GM21390 (cell line): ENCODE results near the gene SNCB.

Experiments
- ATAC-seq: cut with Tn5 transposase; IDR thresholded peaks from one replicate; pipeline ENCODE4 v1.9.1; 2021; ENCODE audit not compliant: unreplicated experiment

SNCB gene

DNA sequence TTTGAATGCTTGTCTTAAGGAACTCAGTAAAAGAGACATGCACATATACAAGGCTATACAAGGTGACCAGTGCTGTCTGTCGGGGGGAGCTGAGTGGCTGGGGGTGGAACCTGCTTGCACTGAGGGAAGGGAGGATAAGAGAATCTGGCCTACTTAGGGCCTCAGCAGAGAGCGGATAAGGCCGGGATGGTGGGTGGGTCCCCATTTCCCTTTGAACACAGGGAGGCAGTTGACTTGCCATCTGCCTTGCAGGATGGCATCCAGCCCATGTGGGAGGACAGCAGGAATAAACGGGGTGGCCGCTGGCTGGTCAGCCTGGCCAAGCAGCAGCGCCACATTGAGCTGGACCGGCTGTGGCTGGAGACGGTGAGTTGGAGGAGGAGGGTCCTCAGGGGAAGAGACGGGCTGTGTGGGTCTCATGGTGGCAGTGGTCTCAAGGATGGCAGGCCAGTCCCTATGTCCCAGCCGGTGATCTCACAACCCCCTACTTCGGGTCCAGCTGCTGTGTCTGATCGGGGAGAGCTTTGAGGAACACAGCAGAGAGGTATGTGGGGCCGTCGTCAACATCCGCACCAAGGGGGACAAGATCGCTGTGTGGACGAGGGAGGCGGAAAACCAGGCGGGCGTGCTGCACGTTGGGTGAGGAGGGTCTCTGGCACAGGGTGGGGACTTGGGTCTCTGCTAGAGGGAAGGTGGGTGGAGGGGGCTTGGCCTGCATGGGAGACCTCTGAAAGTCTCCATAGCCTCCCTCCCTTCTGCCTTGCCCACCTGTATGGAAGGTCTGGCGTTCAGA, 14.7 kb upstream of the SNCB start:
- no peak for ATAC-seq

DNA sequence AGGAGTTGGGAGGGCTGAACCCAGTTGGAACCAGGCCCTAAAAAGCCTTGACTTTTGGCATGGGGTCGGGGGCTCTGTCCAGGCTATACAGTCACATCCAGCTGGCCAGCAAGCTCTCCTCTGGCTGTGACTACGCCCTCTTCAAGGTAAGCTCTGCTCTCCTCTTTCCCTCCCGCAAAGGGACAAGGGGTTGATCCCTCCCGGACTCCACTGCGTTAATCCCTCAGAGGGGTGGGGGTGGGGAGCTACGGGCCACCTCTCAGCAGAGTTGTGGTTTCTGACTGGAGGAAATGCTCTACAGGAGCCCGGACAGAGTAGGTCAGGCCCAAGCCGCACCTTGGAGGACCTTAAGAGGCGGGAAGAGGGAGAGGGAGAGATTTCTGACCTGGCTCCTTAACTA, 14.0 kb upstream of the SNCB start:
- no peak for ATAC-seq

DNA sequence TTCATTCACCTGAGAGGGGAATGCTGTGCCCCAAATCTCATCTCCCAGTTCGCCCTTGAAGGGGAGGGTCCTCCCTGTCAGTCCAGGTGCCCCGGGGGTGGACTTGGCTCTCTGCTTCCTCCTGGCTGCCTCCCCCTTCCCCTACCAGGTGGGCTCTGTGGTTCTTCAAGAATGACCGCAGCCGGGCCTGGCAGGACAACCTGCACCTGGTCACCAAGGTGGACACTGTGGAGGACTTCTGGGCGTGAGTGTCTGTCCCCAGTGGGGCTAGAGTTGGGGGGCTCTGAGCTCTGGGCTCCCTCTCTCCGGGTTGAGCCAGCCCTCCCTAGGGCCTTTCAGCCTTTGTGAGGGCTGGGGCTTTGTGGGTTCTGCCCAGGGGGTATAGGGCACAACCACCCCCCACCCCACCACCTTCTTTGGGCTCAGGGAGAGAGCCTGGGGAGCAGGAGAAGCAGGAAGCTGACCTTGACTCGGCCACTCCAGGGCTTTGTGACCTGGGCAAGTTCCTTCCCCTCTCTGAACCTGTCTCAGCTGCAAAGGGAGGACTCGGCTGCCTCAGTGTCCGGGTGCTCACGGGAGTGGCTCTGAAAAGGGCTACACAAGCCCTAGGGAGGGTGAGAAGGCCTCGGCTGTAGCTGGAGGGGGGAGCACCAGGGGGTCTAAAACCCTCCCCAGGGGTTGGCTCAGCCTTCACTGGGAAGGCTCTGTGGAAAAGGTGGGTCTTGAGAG, 13.3 kb upstream of the SNCB start:
- no peak for ATAC-seq

DNA sequence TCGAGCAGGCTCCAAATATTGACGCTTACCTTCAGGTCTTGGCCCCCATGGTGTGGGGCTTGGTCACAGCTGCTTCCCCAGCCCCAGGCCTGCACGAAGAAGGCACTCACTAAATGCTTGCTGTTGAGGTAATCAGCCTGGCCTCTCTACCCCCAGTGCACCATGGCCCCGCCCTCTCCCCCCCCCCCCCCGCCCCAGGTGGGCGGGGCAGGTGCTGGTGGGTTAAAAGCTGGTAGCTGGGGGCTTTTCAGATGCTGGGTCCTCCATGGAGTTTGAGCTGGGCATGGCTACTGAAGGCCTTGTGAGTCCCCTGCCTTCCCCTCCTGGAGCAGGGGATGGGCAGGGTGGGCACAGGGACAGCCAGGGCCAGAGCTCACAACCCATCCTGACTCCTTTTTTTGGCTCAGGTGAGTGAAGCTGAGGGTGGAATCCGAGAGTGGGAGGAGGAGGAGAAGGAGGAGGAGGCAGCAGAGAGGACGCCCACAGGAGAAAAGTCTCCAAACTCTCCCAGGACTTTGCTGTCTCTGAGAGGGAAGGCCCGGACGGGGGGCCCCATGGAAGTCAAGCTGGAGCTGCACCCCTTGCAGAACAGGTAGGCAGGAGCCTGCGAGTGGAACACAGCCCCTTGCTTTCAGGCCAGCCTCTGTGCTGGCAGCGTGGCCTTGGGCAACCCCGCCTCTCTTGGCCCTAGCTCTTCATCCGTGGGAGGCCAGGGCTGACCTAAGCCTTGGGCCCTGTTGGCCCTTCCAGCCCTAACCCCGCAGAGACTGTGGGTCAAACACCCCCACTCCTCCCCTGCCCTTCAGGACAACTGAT, 12.5 kb upstream of the SNCB start:
- ATAC-seq = no peak

DNA sequence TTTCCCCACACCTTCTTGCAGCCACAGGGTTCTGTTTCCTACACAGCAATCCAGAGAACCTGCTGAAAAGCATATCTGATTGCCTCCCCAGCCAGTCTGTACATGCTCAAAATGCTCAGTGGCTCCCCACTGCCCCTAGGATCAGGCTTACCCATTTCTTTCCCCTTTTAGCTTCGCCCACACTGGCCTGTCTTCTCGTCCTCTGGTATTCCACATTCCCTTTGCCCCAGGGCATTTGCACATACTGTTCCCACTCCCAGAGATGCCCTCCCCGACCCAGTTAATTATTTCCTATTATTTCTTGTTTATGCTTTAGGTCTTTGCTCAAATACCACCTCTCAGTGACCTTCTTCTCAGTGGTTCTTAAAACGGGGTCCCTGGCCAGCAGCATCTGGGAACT, 10.3 kb upstream of the SNCB start:
- ATAC-seq = no peak

DNA sequence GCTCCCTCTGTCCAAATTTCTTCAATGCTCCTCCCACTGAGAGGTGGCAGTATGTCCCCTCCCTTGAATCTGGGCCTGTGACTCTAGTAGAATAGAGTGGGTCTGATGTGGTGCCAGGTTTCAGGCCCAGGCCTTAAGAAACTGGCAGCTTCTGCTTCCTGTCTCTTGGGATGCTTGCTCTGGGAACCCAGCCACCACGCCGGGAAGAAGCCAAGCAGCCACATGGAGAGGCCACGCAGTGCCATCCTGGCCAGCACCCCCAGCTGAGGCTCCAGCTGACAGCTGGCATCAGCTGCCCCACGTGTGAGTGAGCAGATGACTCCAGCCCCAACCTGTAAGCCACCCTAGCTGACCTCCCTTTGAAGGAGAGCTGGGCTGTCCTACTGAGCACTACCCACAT, 9.6 kb upstream of the SNCB start:
- ATAC-seq = no peak

DNA sequence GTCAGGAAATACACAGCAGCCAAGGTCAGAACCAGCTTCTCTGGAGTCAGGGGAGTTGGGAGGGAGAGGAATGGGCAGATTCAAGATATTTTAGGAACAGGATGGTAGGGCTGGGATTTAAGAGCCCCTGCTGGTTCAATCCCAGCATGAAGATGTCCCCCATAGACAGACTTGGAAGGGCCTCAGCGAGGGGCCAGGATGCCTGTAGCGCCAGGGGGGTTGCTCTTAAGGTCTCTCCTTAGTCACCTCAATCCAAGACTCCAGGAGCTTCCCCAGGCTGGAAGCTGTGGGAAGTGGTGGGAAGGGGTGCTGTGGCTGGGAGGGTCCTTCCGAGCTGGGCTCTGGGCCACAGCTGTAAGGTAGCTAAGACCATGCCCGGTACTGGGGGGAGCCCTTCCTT, 8.9 kb upstream of the SNCB start:
- no peak for ATAC-seq

DNA sequence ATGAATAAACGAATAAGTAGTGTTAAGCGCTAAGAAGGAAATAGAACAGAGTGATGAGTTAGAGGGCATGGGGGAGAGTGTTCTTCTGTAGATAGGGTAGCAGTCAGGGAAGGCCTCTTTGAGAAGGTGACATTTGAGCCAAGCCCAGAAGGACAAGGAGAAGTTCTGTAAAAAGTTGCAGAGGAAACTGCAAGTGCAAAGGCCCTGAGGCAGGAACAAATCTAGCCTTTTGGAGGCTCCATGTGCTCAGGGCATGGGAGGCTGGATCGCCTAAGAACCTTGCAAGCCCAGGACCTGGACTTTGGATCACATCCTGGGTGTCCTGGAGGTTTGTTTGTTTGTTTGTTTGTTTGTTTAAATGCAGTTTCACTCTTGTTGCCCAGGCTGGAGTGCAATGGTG, 8.1 kb upstream of the SNCB start:
- ATAC-seq = no peak

DNA sequence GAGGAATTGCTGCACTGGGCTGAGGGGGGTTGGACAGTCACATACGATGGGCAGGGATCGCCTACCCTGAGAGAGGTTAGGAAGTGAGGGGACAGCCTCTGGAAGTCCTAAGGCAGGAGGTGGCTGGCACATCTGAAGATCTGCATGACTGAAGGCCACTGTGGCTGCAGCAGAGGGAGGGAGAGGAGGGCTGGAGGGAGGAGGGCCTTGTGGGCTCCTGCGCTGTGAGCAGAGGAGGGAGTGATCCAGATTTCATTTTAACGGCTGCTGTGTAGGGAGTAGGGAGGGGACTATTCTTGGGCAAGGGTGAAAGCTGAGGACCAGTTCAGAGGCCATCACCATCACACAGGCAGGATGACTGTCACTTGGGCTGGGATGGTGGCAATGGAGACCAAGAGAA, 7.2 kb upstream of the SNCB start:
- no peak for ATAC-seq

DNA sequence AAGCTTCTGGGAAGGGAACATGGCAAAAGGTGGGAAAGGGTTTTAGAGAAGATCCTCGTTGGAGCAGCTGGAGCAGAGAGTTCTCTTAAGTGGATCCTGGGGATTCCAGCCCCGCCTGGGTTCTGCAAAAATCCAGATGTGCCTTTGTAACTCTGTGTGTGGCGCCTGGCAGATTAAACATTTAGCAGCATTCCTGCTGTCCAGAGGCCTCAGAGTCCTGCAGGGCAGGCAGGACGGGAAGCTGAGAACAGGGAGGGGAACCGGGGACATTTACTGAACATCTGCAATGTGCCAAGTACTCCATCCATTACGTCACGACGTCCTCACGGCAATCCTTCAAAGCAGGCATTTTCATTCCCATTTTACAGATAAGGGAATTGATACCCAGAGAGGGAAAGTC, 6.1 kb upstream of the SNCB start:
- no peak for ATAC-seq

DNA sequence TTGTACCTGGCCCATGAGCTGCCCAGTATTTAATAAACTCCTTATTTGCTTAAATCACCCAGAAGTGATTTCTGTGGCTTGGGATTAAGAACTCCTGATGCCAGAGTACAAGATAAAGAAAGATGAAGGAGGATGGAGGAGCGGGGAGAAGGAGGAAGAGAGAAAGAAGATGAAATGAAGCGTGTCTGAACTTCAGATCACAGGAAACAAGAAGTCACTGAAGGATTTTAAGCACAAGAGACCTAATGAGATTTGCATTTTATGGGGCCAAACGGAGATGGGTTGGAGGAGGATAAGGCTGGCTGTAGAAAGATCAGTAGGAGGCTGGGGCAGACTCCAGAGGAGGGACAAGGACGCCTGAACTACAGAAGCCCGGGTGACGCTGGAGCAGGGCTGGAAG, 3.3 kb upstream of the SNCB start:
- no peak for ATAC-seq

DNA sequence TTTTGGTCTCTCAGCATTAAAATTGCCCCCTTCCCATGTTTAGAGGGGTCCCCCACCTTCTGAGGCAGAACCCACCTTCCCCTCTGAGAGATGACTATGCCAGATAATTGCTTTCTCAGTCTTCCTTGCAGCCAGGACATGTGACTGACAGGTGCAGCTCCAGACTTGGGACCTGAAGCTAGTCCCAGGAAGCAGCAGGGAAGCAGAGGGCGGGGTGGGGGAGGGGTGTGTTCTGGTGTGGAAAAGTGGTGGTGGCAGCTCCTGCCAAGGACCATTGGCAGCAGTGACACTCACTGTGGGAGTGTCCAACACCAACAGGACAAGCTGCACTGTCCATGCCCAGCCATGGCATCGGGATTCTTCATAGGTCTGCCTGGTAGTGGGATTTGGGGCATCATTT, 2.4 kb upstream of the SNCB start:
- ATAC-seq = no peak

DNA sequence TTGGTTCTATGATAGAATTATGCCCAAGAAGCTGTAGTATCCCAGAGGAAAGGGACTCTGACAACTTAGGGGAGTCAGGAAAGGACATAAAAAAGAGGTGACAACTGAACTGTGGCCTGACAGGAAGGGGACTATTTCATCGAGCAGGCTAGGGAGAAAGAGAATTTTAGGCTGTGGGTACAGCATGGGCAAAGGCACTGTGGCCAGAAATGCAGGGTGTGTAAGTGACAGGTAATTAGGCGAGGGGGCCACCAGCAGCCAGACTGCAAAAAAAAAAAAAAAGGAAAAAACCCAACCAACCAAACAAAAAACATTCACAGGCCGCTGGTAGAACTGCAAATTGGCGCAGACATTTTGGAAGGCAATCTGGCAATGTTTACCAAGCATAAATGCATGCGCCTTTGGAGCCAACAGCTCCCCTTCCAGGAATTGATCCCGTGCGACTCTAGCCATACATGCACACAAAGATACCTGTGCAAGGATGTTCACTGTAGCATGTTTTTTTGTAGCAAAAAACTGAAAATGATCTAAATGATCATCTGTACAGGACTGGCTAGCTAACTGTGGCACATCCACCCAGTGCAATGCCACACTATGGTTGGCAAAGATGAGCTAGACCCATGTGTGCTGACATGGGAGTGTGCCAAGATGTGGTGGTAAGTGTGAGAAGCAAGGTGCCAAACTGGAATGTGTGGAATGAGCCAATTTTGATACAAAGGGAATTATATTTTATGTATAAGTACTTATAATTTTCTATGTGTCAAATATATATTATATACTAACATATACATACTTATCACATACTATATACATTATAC, 1.3 kb upstream of the SNCB start:
- no peak for ATAC-seq

DNA sequence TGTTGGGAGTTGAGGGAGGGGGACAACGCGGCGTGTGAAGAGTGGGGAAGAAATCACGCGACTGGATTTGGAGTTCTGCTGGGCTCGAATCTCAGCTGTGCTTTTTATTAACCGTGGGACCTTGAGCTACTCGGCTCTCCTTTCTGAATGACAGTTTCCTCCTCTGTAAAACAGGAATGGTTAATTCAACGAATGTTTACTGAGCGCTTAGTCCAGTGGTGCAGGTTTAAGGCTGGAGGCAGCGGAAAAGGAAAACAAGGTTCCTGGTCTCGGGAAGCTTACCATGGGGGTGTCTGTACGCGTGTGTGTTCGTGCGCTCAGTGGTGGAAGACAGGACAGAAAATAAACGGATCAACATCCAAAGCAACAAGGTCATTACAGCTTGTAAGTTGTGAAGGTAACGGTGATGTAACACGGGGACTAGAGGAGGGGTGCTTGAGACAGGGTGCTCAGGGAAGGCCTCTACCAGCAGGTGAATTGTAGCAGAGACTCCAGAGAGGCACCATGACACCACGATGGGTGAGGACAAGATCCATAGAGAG, 418 bp upstream of the SNCB start:
- ATAC-seq = no peak

DNA sequence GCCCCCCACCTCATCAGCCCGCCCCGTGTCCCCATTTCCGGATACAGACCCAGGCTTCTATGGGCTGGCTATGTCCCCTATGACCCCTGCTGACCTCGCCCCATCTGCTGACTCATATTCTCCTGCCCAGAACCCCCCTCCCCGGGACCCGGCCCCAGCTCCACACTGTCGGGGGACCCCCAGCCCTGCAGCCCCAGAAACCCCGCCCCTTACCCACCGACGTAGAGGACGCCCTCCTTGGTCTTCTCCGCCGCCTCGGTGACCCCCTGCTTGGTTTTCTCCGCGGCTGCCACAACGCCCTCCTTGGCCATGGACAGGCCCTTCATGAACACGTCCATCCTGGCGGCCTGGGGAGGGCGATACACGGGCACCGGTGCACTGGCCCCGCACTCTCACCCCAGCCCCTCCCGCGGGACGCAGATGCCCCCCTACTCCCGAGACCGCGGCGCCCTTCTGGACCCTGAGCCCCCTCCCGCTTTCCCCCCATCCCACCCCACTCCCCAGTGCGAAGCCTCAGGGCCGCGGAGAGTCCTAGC, 949 bp downstream of the SNCB start:
- ATAC-seq = no peak

DNA sequence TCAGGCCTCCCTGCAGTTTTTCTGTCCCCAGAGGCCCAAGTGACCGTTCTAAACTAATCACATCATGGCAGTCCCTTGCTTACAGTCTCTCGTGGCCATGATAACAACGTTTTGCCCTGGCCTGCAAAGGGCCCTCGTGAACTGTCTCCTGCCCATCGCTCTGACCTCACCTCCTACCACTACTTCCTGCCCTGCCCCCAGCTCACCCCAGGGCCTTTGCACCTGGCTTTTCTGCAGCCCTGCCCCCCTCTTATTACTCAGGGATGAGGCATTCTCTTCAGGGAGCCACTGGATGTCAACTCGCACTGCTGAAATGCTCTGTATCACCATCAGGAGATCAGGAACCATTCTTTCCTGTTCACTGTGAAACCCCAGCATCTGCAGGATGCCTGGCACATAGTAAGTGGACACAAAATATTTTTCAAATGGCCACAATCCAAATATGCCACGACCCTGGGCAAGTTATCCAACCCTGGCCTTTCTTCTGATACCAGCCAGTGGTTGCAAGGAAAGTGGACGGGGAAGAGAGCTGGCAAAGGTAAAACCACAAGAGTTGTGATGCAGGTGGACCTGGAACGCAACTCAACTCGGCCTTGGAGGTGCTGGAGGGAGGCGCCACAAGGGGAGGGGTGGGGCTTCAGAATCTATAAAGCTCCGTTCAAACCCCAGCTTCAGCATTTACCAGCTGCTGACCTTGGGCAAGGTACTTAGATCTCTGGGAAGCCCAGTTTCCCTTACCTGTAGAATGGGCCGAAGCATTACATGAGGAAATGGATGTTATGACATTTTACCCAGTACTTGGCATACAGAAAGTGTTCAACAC, 1.7 kb downstream of the SNCB start:
- no peak for ATAC-seq

DNA sequence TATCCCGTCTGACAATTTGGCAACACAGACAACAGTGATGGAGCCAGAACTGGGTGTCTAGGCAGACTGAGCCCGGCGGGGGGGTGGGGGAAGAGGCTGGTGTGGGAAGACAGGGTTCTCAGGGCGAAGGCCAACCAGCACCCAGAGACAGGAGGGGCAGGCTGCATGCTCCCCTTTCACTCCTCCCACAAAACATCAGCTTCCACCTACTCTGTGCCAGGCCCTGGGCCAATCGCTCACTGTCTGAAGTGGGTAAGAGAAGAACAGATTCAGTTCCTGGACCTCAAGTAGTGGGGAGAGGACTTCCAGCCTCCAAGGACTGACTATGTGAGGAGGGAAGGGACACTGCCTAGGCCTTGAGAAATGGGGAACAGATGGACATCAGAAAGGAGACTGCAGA, 2.8 kb downstream of the SNCB start:
- no peak for ATAC-seq

DNA sequence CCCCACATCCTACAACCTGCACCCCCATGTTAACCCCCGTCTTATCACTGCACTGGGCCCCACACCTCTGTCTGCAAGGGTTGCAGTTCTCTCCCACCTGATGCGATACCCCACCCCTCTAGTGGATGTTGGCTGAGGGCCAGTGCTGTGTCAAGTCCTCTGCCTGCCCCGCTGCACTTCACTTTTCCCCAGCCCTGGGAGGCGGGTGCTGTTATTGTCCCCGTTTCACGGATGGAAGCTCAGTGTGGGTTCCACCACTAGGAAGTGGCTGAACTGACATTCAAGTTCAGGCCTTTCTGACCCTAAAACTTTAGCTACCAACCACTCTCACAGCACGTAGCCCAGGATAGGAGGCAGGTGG, 3.5 kb downstream of the SNCB start:
- ATAC-seq = no peak

DNA sequence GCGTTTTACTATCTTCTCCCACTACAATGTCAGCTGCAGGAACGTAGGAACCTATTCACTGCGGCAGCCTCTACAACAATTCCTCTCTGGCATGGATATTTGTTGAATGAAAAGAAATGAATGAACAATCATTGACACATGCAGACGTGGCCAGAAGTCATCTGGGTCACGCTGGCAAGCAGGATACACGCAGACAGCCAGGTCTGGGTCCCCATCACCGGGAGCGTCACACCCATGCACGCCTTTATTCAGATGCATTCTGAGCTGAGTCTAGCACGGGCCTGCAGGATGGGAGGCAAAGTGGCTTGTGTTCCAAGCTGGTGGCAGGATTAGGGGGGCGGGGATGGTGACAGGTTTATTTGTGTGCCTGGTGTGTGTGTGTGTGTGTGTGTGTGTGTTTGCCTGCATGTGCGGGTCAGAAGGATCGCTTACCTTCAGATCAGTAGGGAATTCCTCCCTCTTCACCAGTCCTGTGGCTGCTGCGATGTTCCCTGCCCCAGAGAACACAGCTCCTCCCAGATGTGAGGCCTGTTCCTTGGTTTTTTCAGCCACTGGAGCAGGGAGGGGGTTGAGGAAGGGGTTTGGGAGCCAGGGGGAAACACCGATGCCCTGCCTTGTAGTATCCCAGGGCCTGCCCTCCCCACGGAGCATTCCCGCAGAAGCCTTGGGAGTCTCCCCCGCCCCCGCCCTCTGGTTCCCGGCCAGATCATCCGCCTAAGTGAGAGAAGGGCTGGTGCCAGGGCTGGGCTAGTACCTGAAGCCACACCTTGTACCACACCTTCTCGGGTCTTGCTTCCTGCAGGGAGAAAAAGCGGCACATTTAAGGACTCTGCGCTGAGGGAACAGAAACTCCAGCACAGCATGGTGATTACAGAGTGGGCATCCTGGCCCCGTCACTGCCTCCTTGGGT, 4.1 kb downstream of the SNCB start:
- no peak for ATAC-seq
